ENCODE results near the gene ETFB. TPM values are rescaled to one million over a fixed set of nuclear protein-coding genes. Genes with fewer than 3 reads are reported as not detected.

The ETFB gene
- total RNA-seq (2022; extraction: Qiagen RNA extraction) = 221 to 254 TPM (median 236 TPM) in 5 replicates

GRCh38 chr19:51365965-51366388 is at the start of gene ETFB:
ETFB (minus strand) TSS chr19:51366388; CDS start chr19:51366326, 62 bp downstream.

GRCh38 chr19:51387924-51388389 is 21.8 kb upstream of the ETFB start, which contains the start of gene LIM2:
LIM2 (minus strand) TSS chr19:51387974; CDS start chr19:51387443, 531 bp downstream.

GRCh38 chr19:51372649-51373504 is 6.7 kb upstream of the ETFB start, which contains the start of gene NKG7:
NKG7 (minus strand) TSS chr19:51372654; CDS start chr19:51372535, 119 bp downstream.

DNA sequence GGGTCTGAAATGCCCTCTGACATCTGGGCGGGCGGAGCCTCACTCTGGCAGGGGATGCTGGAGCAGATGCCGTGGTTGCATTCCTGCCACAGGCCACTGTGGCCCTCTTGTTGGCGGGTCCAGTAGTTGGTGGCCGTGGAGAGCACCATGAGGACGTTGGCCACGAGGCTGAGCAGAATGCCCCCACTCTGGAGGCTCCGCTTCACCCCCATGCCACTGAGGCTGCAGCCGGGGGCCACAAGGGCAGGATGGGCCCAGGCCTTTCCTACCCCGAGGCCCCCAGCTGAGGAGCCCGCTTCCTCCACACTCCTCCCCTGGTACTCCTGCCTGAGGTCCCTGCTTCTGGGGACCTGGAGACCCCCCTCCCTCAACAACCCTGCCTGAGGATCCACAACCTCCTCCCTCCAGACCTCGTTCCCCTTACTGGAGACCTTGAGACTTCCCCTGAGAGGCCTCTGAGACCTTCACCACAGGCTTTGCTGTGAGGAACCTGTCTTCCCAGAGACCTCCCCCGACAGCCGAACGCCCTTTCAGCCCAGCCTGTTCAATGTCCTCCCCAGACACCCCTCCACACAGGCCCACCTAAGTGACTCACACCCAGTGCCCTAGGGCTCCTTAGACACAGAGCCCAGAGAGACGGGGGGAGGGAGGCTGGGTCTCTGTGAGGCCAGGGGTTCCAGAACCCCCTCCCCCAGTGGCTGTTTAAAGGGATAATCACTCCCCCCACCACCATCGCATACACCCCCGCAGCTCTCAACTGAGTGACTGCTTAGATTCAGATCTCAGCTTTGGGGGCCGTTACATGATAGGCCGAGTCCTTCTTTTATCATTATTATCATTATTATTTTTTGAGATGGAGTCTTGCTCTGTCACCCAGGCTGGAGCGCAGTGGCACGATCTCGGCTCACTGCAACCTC is 2.4 kb upstream of the ETFB start, which contains the start of gene CLDND2:
TSS of gene CLDND2 (minus strand) at position 638 of the 917 bp plus-strand sequence. CDS start at position 212, 426 bp downstream.

GRCh38 chr19:51341976-51342580 is 24.1 kb downstream of the ETFB start, which contains the start of gene VSIG10L:
VSIG10L (minus strand) TSS chr19:51342139; CDS start chr19:51342124, 15 bp downstream.

GRCh38 chr19:51311351-51312257 is 54.6 kb downstream of the ETFB start, which contains the start of gene IGLON5:
IGLON5 (plus strand) TSS chr19:51311644; CDS start chr19:51311848, 204 bp downstream.

Other genes with a start within 250 kb of the ETFB start
- not detected in 5 replicates for gene SIGLEC9, start 241.5 kb downstream of the ETFB start, total RNA-seq (2022; extraction: Qiagen RNA extraction)
- gene SIGLEC7, start 224.1 kb downstream of the ETFB start, total RNA-seq (2022; extraction: Qiagen RNA extraction) = not detected in 5 replicates
- 0.44 TPM in 1 of 5 replicates, not detected in the others for gene CD33, start 141.3 kb downstream of the ETFB start, total RNA-seq (2022; extraction: Qiagen RNA extraction)
- gene SIGLECL1, start 115.3 kb downstream of the ETFB start, total RNA-seq (2022; extraction: Qiagen RNA extraction) = not detected in 5 replicates
- gene IGLON5, start 54.7 kb downstream of the ETFB start, total RNA-seq (2022; extraction: Qiagen RNA extraction) = 0.02 to 0.05 TPM (median 0.03 TPM) in 4 of 5 replicates, not detected in the other
- 6.8 to 12.2 TPM (median 10.4 TPM) in 5 replicates for gene VSIG10L, start 24.2 kb downstream of the ETFB start, total RNA-seq (2022; extraction: Qiagen RNA extraction)
- gene CLDND2, start 2.6 kb upstream of the ETFB start, total RNA-seq (2022; extraction: Qiagen RNA extraction) = 6.1 to 12.5 TPM (median 10.5 TPM) in 5 replicates
- gene NKG7, start 6.3 kb upstream of the ETFB start, total RNA-seq (2022; extraction: Qiagen RNA extraction) = not detected in 5 replicates
- gene LIM2, start 21.6 kb upstream of the ETFB start, total RNA-seq (2022; extraction: Qiagen RNA extraction) = not detected in 5 replicates
- gene C19orf84, start 24.2 kb upstream of the ETFB start, total RNA-seq (2022; extraction: Qiagen RNA extraction) = not detected in 5 replicates
- 0.05 TPM in 1 of 5 replicates, not detected in the others for gene SIGLEC10, start 51.3 kb upstream of the ETFB start, total RNA-seq (2022; extraction: Qiagen RNA extraction)
- gene SIGLEC8, start 92.1 kb upstream of the ETFB start, total RNA-seq (2022; extraction: Qiagen RNA extraction) = not detected in 5 replicates
- gene CEACAM18, start 112.2 kb upstream of the ETFB start, total RNA-seq (2022; extraction: Qiagen RNA extraction) = not detected in 5 replicates
- not detected in 5 replicates for gene SIGLEC12, start 135.4 kb upstream of the ETFB start, total RNA-seq (2022; extraction: Qiagen RNA extraction)
- gene SIGLEC6, start 165.3 kb upstream of the ETFB start, total RNA-seq (2022; extraction: Qiagen RNA extraction) = not detected in 5 replicates
- 2.8 to 5.3 TPM (median 4.4 TPM) in 5 replicates for gene ZNF175, start 204.9 kb upstream of the ETFB start, total RNA-seq (2022; extraction: Qiagen RNA extraction)

All from A549 treated with CORT108297 at 1 μM for 4 hours (cell line).